Measurements from ENCODE around the gene CAMSAP2.

CAMSAP2 gene

GRCh38 chr1:200895801-200896530 is 157.3 kb downstream of the CAMSAP2 start:
- FAIRE-seq (no peak), DNase-seq (ENCODE audit: insufficient read length, low spot score) (no peak)

GRCh38 chr1:200896531-200897196 is 158.0 kb downstream of the CAMSAP2 start:
- DNase-seq (ENCODE audit: insufficient read length, low spot score) (peak; percentile 54), FAIRE-seq (peak; percentile 28)

- FAIRE-seq (no peak), DNase-seq (ENCODE audit: insufficient read length, low spot score) (no peak)
These were observed 158.6 kb downstream of the CAMSAP2 start for GRCh38 chr1:200897259-200897658.

GRCh38 chr1:200899015-200899386 is 160.3 kb downstream of the CAMSAP2 start:
- DNase-seq (ENCODE audit: insufficient read length, low spot score) (no peak), FAIRE-seq (no peak)

GRCh38 chr1:200899451-200899915 is 160.8 kb downstream of the CAMSAP2 start:
- FAIRE-seq (no peak), DNase-seq (ENCODE audit: insufficient read length, low spot score) (no peak)

- DNase-seq (ENCODE audit: insufficient read length, low spot score) (no peak), FAIRE-seq (no peak)
These were observed 161.5 kb downstream of the CAMSAP2 start for GRCh38 chr1:200899954-200900867.

- no peak for DNase-seq (ENCODE audit: insufficient read length, low spot score)
- FAIRE-seq = no peak
These were observed 162.2 kb downstream of the CAMSAP2 start for GRCh38 chr1:200900877-200901276.

GRCh38 chr1:200901350-200901749 is 162.7 kb downstream of the CAMSAP2 start:
- FAIRE-seq = no peak
- DNase-seq (ENCODE audit: insufficient read length, low spot score) = no peak

GRCh38 chr1:200901796-200902444 is 163.2 kb downstream of the CAMSAP2 start:
- DNase-seq (ENCODE audit: insufficient read length, low spot score) (no peak), FAIRE-seq (no peak)

GRCh38 chr1:200903793-200904192 is 165.1 kb downstream of the CAMSAP2 start:
- no peak for FAIRE-seq

GRCh38 chr1:200904772-200905171 is 166.1 kb downstream of the CAMSAP2 start:
- DNase-seq (ENCODE audit: insufficient read length, low spot score) (no peak), FAIRE-seq (no peak)

More at GRCh38 chr1:200903793-200904192, 165.1 kb downstream of the CAMSAP2 start:
- no peak for DNase-seq (ENCODE audit: insufficient read length, low spot score)

GRCh38 chr1:200905411-200906052 is 166.8 kb downstream of the CAMSAP2 start:
- FAIRE-seq (no peak), DNase-seq (ENCODE audit: insufficient read length, low spot score) (no peak)

GRCh38 chr1:200906491-200906890 is 167.8 kb downstream of the CAMSAP2 start:
- DNase-seq (ENCODE audit: insufficient read length, low spot score) = no peak
- FAIRE-seq = no peak

- DNase-seq (ENCODE audit: insufficient read length, low spot score) (no peak), FAIRE-seq (no peak)
These were observed 169.0 kb downstream of the CAMSAP2 start for GRCh38 chr1:200907611-200908097.

- FAIRE-seq = no peak
These were observed 169.6 kb downstream of the CAMSAP2 start for GRCh38 chr1:200908191-200908868.

GRCh38 chr1:200909071-200909470 is 170.4 kb downstream of the CAMSAP2 start:
- DNase-seq (ENCODE audit: insufficient read length, low spot score) = no peak

More at GRCh38 chr1:200908191-200908868, 169.6 kb downstream of the CAMSAP2 start:
- no peak for DNase-seq (ENCODE audit: insufficient read length, low spot score)

GRCh38 chr1:200909757-200910239 is 171.1 kb downstream of the CAMSAP2 start:
- FAIRE-seq (no peak), DNase-seq (ENCODE audit: insufficient read length, low spot score) (no peak)

More at GRCh38 chr1:200909071-200909470, 170.4 kb downstream of the CAMSAP2 start:
- FAIRE-seq = no peak

Measured in HTR-8/SVneo (cell line).